Thymus (tissue), 11 donors: ENCODE measurements around the gene KLHL26. TPM values are rescaled to one million over a fixed set of nuclear protein-coding genes. Genes with fewer than 3 reads are reported as not detected.
"Not testable (repeated sequence)": the region's sequence is repeated elsewhere in the genome, so short reads cannot be mapped to it uniquely, and the experiment has no call there.

Source experiments
- DNase-seq, 9 donors: peaks; one replicate each; pipeline ENCODE4 v3.0.0-alpha.2; 2013; ENCODE audit warnings: low spot score in 9 of 9, low read depth in 6 of 9, missing footprints in 1 of 9
- H3K27ac ChIP-seq, 2 donors: one replicate each; pipeline ENCODE4 v1.5.1; 2013; ENCODE audit warnings: control low read depth in 1 of 2, low read depth in 1 of 2, low read length in 1 of 2, mild to moderate bottlenecking in 1 of 2, moderate library complexity in 1 of 2
- H3K27me3 ChIP-seq, 2 donors: one replicate each; pipeline ENCODE4 v1.5.1; 2013; ENCODE audit warnings: low read length in 1 of 2; ENCODE audit not compliant: control insufficient read depth in 2 of 2, insufficient read depth in 1 of 2
- H3K36me3 ChIP-seq, 2 donors: one replicate each; pipeline ENCODE4 v1.5.1; 2013; ENCODE audit warnings: low read length in 1 of 2, mild to moderate bottlenecking in 1 of 2, moderate library complexity in 1 of 2; ENCODE audit not compliant: control insufficient read depth in 2 of 2, insufficient read depth in 2 of 2
- H3K4me1 ChIP-seq, 2 donors: one replicate each; pipeline ENCODE4 v1.5.1; 2013; ENCODE audit warnings: low read length in 2 of 2; ENCODE audit not compliant: control insufficient read depth in 2 of 2, insufficient read depth in 2 of 2
- H3K4me3 ChIP-seq, 2 donors: one replicate each; pipeline ENCODE4 v1.5.1; 2013; ENCODE audit warnings: low read length in 2 of 2, control low read depth in 1 of 2, mild to moderate bottlenecking in 1 of 2
- H3K9me3 ChIP-seq, 2 donors: one replicate each; pipeline ENCODE4 v1.5.1; 2013; ENCODE audit warnings: low read length in 1 of 2, mild to moderate bottlenecking in 1 of 2; ENCODE audit not compliant: control insufficient read depth in 2 of 2, insufficient read depth in 1 of 2
- WGBS: extraction: QIAGEN DNeasy Blood & Tissue Kit; methylation state at CpG from one replicate; pipeline ENCODE4 v1.1.7; 2013; 5-methylcytosine and 5-hydroxymethylcytosine counted together
- polyA plus RNA-seq: library from polyadenylated mRNA; stranded (reverse); fragments of 200-250 nt; gene quantifications from one replicate; pipeline ENCODE4 v1.2.3, GENCODE V29; 2013
- total RNA-seq: library from RNA; stranded (reverse); fragments of 120-200 nt; gene quantifications from one replicate; pipeline ENCODE4 v1.2.4, GENCODE V29; 2013
- donor health status: healthy.

Gene KLHL26
- total and polyA plus RNA-seq, 2 donors, result 0.99 to 4.0 TPM

DNA sequence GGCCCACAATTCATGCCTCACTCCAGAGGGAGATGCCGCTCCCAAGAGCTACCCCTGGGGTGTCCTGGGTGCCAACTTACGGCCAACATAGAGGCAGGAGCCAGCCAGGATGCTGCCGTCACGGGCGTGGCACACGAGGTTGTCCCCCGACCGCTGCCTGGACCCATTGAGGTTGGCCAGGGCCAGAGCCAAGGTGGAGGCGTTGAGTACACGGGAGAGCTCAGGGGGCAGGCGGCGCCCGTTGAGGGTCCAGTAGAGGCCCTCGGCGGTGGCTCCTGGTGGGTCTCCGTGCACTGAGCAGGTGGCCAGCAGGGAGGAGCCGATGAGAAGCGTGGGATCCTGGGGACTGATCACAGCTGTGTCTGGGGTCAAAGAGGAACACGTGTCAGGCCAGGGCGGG lies 37.3 kb upstream of the KLHL26 start:
- H3K4me1 ChIP-seq, result peaks cover 4 to 8% of the 10 kb centered on the region in 2 donors
- peaks cover 57 to 93% of the 10 kb centered on the region in 2 donors for H3K27me3 ChIP-seq
- H3K4me3 ChIP-seq, result no peak overlapping the region
- no peak for DNase-seq
- peaks cover 0 to 2% of the 10 kb centered on the region in 2 donors for H3K9me3 ChIP-seq
- no peaks in the 10 kb centered on the region for H3K36me3 ChIP-seq
- H3K27ac ChIP-seq, result no peak overlapping the region
- WGBS, result 93% methylated on average over 20 of the region's 20 CpGs

DNA sequence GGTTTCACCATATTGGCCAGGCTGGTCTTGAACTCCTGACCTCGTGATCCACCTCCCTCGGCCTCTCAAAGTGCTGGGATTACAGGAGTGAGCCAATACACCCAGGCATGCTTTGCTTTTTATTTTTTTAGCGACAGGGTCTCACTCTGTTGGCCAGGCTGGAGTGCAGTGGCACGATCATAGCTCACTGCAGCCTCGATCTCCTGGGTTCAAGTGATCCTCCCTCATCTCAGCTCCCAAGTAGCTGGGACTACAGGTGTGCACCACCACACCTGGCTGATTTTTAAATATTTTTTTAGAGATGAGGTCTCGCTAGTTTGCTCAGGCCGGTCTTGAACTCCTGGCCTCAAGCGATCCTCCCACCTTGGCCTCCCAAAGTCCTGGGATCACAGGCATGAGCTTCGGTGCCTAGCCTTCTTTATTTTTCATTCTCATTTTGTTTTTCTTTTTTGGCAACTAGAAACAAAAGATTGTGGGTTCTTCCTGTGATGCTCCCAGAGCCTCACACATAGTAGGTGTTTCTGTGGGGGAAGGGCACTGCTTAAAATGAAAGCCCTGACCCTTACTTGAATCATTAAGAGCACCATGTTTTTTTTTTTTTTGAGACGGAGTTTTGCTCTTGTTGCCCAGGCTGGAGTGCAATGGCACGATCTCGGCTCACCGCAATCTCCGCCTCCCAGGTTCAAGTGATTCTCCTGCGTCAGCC lies 36.0 kb upstream of the KLHL26 start:
- not testable (repeated sequence) for H3K36me3 ChIP-seq, H3K27ac ChIP-seq, H3K4me3 ChIP-seq, H3K4me1 ChIP-seq, H3K9me3 ChIP-seq, DNase-seq
- H3K27me3 ChIP-seq, result peaks cover 57 to 93% of the 10 kb centered on the region in 2 donors
- 95% methylated on average over 15 of the region's 15 CpGs for WGBS

DNA sequence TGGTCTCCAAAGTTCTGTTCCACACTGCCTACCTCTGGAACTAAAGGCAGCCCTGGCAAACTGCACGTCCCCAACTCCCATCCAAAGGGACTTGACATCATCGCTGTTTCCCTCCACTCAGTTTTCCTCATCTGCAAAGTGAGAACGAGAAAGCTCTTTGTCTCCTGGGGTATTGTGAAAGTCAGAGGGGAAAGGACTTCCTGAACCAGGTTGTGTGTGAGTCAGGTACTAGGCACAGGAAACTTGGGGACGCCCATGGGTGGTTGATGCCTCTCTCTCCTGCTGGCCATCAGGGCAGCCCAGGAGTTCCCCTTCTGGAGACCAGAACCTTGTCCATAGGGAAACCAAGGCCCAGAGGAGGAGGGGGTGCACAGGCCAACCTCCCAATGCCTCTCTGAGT lies 35.0 kb upstream of the KLHL26 start:
- Histone ChIP-seq H3K27me3 (peaks cover 58 to 90% of the 10 kb centered on the region in 2 donors), H3K4me1 (no peaks in the 10 kb centered on the region), H3K9me3 (peaks cover 0 to 2% of the 10 kb centered on the region in 2 donors), H3K27ac (no peak overlapping the region), H3K4me3 (no peak overlapping the region), H3K36me3 (no peaks in the 10 kb centered on the region)
- no peak for DNase-seq
- 78% methylated on average over 4 of the region's 4 CpGs for WGBS

DNA sequence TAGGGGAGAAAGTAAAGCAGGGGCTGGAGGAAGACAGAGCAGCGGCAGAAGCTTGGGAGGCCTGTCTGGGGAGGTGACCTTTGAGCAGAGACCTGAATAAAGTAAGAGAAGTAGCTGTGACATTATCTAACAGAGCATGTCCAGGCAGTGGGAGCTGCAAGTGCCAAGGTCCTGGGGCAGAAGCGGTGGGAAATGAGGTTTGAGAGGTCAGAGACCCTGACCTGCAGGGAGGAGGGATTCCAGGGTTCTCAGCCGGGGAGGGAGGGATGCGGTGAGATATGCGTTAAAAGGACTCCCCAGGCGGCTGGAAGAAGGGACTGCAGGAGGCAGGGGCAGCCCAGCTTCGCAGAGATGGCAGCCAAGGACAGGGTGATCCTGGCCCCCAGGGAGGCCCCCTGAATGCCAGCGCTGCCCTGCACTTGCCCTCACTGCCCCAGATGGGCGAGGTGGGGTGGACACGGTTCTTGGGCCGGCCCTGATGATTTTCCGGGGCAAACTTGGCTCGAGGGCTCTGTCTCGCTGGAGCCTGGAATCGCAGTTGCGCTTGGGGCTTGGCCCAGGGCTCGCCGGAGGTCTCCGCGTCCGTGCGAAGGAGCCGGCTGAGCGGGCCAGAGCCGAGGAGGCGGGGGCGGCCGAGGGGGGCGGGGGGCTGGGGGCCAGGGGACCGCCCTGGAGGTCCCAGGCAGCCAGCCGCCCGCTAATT lies 33.4 kb upstream of the KLHL26 start:
- no peak overlapping the region for H3K27ac ChIP-seq
- no peak overlapping the region for H3K4me3 ChIP-seq
- DNase-seq, result no peak
- H3K27me3 ChIP-seq, result peaks cover 65 to 91% of the 10 kb centered on the region in 2 donors
- WGBS, result 8% methylated on average over 32 of the region's 32 CpGs
- H3K4me1 ChIP-seq, result peaks cover 0 to 3% of the 10 kb centered on the region in 2 donors
- no peaks in the 10 kb centered on the region for H3K36me3 ChIP-seq
- H3K9me3 ChIP-seq, result peaks cover 0 to 2% of the 10 kb centered on the region in 2 donors

DNA sequence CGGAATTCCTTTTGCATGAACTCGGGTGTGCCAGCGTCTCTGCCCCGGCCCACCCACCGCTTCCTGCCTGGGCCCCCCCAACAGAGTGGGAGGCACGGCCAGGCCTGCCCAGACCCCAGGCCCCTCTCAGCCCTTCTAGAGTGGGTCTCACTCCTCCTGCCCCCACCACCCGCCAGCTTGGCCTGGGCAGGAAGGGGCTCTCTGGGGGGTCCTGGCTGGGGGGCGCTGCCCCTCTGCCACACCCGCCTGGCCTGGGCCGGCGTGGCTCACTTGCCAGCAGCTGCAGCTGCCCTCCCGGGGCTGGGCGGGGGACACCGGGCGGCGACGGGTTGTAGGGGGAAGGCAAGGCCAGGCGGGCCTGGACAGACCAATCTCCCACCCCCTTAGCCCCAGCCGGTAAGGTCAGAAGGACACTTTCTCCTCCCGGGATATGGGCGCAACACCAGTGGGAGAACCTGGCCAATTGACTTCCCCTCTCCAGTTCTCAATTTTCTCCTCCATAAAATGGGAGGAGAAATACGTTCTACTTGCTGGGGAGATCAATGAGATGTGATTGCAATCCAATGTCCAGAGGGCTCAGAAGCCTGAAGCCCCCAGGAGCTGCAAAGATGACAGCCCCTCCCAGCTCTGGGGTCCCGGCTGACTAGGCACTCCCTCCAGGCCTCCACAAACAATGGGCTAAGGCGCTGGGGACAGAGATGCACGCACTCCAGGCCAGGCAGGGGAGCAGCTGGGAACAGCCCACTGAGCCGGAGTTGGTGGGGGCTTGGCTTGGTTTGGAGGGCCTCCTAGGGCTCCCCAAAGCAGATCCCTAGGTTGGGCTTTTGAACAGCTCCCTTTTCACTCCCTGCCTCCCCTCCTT lies 32.6 kb upstream of the KLHL26 start:
- 15% methylated on average over 26 of the region's 26 CpGs for WGBS
- Histone ChIP-seq H3K4me3 (no peak overlapping the region), H3K27ac (no peak overlapping the region), H3K36me3 (no peaks in the 10 kb centered on the region), H3K27me3 (peaks cover 68 to 92% of the 10 kb centered on the region in 2 donors), H3K9me3 (peaks cover 0 to 2% of the 10 kb centered on the region in 2 donors), H3K4me1 (peaks cover 0 to 3% of the 10 kb centered on the region in 2 donors)
- DNase-seq, result no peak

DNA sequence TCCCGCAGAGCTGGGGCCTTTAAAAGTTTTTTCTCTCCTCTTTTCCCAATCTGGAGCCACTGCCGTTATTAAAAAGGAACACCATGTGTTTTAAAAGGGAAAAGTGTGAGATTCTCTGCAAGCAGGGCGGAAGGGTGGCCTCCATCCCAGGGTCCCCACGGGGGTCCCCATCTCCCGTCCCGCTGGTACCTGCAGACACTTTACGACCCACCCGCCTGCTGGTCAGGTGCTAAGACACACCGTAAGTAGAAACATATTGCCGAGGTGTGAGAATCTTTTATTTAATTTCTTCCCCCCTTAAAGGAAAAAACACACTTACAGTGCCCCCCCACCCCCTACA lies 32.0 kb upstream of the KLHL26 start:
- peaks cover 74 to 92% of the 10 kb centered on the region in 2 donors for H3K27me3 ChIP-seq
- H3K27ac ChIP-seq, result no peak overlapping the region
- no peak overlapping the region for H3K4me3 ChIP-seq
- H3K36me3 ChIP-seq, result no peaks in the 10 kb centered on the region
- peaks cover under 1 to 2% of the 10 kb centered on the region in 2 donors for H3K9me3 ChIP-seq
- 15% methylated on average over 10 of the region's 10 CpGs for WGBS
- DNase-seq, result no peak
- H3K4me1 ChIP-seq, result peaks cover 0 to 3% of the 10 kb centered on the region in 2 donors

DNA sequence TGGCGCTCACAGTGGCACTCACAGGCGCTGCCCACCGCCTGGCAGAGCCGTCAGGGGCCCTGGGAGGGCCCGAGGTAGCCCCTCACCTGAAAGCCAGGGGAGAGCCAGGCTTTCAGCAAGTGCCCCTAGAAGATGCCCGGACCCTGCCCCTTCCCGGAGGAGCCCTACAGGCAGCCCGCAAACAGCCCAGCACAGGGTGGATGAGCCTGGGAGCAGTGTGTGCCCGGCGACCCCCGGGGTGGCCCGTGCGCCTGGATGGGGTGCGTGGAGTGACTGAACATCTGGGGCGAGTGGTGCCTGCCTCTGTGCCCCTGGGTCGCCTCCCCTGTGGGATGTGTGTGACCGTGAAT lies 31.7 kb upstream of the KLHL26 start:
- DNase-seq, result no peak
- WGBS, result 11% methylated on average over 17 of the region's 17 CpGs
- peaks cover 78 to 93% of the 10 kb centered on the region in 2 donors for H3K27me3 ChIP-seq
- H3K4me3 ChIP-seq, result no peak overlapping the region
- H3K36me3 ChIP-seq, result no peaks in the 10 kb centered on the region
- no peak overlapping the region for H3K27ac ChIP-seq
- peaks cover 2 to 4% of the 10 kb centered on the region in 2 donors for H3K9me3 ChIP-seq
- peaks cover 0 to 3% of the 10 kb centered on the region in 2 donors for H3K4me1 ChIP-seq

DNA sequence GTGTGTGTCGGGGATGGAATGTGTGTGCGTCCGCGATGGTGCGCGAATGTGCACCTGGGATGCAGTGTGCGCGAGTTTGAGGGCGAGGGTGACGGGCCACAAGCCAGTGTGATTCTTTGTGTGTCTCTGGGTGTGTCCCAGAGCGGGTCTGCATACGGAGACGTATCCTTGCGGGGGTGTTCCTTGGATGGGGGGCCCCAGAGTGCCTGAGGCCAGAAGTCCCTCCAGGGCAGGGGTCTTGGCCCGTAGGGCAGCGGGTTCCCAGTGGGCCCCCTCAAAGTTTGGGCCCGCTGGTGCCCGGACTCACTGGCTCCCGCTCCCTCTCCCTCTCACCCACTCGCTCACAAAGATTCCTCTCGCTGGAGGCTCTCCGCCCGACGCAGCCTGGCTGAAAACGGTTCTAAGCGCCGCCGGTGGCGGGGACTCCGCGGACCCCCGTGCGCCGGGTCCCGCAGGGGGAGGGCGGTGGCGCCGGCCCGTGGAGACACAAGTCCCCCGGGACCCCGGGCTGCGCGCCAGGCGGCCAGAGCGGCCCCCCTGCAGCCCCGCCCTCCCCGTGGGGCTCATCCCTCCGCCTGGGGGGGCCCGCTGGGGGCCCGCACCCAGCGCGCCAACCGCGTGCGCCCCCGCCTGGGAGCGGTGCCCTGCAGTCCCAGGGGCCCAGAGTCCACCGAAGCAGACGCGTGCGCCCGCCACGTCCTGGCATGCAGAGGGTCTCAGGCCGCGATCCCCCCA lies 31.1 kb upstream of the KLHL26 start:
- peaks cover 0 to 3% of the 10 kb centered on the region in 2 donors for H3K4me1 ChIP-seq
- peaks cover 2 to 4% of the 10 kb centered on the region in 2 donors for H3K9me3 ChIP-seq
- no peak for DNase-seq
- peaks cover 83 to 97% of the 10 kb centered on the region in 2 donors for H3K27me3 ChIP-seq
- WGBS, result 6% methylated on average over 65 of the region's 65 CpGs
- no peak overlapping the region for H3K27ac ChIP-seq
- H3K4me3 ChIP-seq, result no peak overlapping the region
- no peaks in the 10 kb centered on the region for H3K36me3 ChIP-seq
